ENCODE data around the gene SH3GL1. TPM values are rescaled to one million over a fixed set of nuclear protein-coding genes. Genes with fewer than 3 reads are reported as not detected.

The SH3GL1 gene
- total RNA-seq, 4 donors from 2014 or later: 48.2 to 67.7 (median 53.0) TPM

DNA sequence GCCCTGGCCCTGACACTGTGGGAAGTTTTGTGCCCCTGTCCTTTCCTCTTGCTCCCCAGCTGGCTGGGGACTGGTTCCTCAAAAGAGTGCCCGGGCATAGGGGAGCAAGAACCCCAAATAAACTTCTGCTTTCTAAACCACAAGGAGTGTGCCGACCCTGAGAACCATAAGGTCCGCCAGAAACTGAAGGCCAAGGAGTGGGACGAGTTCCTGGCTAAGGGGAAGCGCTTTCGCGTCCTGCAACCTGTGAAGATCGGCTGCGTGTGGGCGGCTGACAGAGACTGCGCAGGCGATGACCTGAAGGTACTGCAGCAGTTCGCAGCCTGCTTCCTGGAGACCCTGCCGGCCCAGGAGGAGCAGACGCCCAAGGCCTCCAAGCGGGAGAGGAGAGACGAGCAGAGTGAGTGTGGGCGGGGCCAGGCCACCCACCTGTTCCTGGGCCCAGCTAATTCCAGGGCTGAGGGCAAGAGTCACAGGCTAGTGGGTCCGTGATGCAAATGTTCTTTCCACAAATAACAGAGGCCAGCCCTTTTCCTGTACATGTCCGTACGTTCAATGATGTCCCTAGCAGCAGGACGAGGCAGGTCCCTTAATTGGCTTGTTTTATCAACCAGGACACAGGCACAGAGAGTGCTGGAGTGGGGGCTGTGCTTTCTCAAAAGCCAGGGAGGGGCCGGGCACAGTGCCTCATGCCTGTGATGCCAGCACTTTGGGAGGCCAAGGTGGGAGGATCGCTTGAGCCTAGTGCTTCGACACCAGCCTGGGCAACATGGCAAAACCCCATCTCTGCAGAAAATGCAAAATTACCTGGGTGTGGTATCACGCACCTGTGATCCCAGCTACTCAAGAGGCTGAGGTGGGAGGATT is 31.7 kb upstream of the SH3GL1 start:
- Histone ChIP-seq H3K27me3 (no peaks in the 10 kb centered on the region), H3K9me3 (no peaks in the 10 kb centered on the region), H3K36me3 (peaks cover 0 to 59% of the 10 kb centered on the region in 2 donors), H3K27ac (no peak overlapping the region), H3K4me3 (no peak overlapping the region), H3K4me1 (no peaks in the 10 kb centered on the region)
- ATAC-seq: peak; percentile 57
- 73 to 88% methylated on average over 3 to 9 of the region's 26 CpGs for WGBS, 2 donors (ENCODE audit: low coverage in 1 of 2)
- TF ChIP-seq POLR2AphosphoS5 (IDR thresholded peaks at IDR 0.05) (no peak), POLR2A (IDR thresholded peaks at IDR 0.05) (no peak), EP300 (IDR thresholded peaks at IDR 0.05) (no peak)
- TF ChIP-seq, protein P1, sequence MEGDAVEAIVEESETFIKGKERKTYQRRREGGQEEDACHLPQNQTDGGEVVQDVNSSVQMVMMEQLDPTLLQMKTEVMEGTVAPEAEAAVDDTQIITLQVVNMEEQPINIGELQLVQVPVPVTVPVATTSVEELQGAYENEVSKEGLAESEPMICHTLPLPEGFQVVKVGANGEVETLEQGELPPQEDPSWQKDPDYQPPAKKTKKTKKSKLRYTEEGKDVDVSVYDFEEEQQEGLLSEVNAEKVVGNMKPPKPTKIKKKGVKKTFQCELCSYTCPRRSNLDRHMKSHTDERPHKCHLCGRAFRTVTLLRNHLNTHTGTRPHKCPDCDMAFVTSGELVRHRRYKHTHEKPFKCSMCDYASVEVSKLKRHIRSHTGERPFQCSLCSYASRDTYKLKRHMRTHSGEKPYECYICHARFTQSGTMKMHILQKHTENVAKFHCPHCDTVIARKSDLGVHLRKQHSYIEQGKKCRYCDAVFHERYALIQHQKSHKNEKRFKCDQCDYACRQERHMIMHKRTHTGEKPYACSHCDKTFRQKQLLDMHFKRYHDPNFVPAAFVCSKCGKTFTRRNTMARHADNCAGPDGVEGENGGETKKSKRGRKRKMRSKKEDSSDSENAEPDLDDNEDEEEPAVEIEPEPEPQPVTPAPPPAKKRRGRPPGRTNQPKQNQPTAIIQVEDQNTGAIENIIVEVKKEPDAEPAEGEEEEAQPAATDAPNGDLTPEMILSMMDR (IDR thresholded peaks at IDR 0.05): no peak

DNA sequence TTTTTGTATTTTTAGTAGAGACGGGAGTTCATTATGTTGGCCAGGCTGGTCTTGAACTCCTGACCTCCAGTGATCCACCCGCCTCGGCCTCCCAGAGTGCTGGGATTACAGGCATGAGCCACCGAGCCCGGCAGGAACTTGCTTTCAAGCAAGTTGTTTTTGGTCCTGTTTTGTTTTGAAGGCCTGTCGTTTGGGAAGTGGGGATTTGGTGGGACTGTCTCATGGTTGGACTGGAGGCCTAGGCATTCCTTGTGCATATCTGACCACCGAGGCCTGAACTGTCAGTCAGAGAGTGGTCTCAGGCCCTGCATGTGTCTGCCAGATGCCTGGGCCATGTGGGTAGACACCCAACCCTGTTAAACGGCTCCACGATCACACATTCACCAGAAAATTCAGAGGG is 30.9 kb upstream of the SH3GL1 start:
- Histone ChIP-seq H3K4me3 (no peak overlapping the region), H3K36me3 (peaks cover 0 to 59% of the 10 kb centered on the region in 2 donors), H3K27me3 (no peaks in the 10 kb centered on the region), H3K27ac (no peak overlapping the region), H3K9me3 (no peaks in the 10 kb centered on the region), H3K4me1 (no peaks in the 10 kb centered on the region)
- 83 to 88% methylated on average over 2 to 3 of the region's 9 CpGs for WGBS, 2 donors (ENCODE audit: low coverage in 1 of 2)
- no peak for ATAC-seq
- TF ChIP-seq, protein P1 (IDR thresholded peaks at IDR 0.05): no peak
- TF ChIP-seq POLR2A (IDR thresholded peaks at IDR 0.05): no peak
- no peak for TF ChIP-seq EP300 (IDR thresholded peaks at IDR 0.05)
- TF ChIP-seq POLR2AphosphoS5 (IDR thresholded peaks at IDR 0.05): no peak

DNA sequence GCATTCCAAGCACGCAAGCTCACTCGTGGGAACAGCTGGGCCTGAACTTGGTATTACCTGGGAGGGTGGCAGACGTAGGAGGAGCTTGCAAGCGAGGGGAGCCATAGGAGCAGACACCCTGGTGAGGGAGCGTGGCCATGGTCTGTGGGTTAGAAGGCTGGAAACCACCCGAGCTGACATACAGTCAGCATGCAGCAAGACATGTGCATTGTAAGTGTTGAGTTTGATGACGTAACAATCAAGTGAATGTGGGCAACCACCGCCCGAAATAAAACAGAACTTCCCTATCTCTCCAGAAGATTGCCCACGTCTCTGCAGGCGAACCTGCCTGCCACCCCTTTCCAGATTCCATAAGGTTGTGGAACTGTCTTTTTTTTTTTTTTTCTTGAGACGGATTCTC is 30.4 kb upstream of the SH3GL1 start:
- TF ChIP-seq, protein P1 (IDR thresholded peaks at IDR 0.05): no peak
- no peak for TF ChIP-seq POLR2A (IDR thresholded peaks at IDR 0.05)
- no peak for TF ChIP-seq POLR2AphosphoS5 (IDR thresholded peaks at IDR 0.05)
- TF ChIP-seq EP300 (IDR thresholded peaks at IDR 0.05): no peak
- WGBS, 2 donors (ENCODE audit: low coverage in 1 of 2): 86 to 93% methylated on average over 8 to 12 of the region's 12 CpGs
- H3K4me3 ChIP-seq: no peak overlapping the region
- H3K27me3 ChIP-seq: no peaks in the 10 kb centered on the region
- peaks cover 0 to 59% of the 10 kb centered on the region in 2 donors for H3K36me3 ChIP-seq
- no peaks in the 10 kb centered on the region for H3K4me1 ChIP-seq
- H3K27ac ChIP-seq: no peak overlapping the region
- H3K9me3 ChIP-seq: no peaks in the 10 kb centered on the region
- ATAC-seq: no peak

DNA sequence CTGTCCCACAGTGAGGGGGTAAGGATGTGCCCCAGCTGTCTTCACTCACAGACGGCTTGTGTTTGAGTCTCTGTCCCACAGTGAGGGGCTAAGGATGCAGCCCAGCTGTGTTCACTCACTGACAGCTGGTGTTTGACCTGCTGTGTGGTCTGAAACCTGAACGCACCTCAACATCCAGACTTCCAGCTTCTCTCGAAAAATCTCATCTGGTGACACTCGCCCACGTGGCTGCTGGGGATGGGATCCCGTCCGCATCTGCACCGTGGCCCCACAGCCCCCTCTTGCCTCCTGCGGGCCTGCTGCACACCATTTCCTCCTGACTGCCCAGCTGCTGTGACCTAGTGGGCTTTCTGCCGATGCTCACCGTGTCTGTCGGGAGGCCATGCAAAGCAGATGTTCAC is 29.4 kb upstream of the SH3GL1 start:
- H3K27ac ChIP-seq: no peak overlapping the region
- H3K27me3 ChIP-seq: no peaks in the 10 kb centered on the region
- H3K4me1 ChIP-seq: no peaks in the 10 kb centered on the region
- no peaks in the 10 kb centered on the region for H3K9me3 ChIP-seq
- TF ChIP-seq POLR2AphosphoS5 (IDR thresholded peaks at IDR 0.05): no peak
- no peak for TF ChIP-seq POLR2A (IDR thresholded peaks at IDR 0.05)
- no peak for TF ChIP-seq EP300 (IDR thresholded peaks at IDR 0.05)
- no peak overlapping the region for H3K4me3 ChIP-seq
- 47 to 66% methylated on average over 5 to 8 of the region's 12 CpGs for WGBS, 2 donors (ENCODE audit: low coverage in 1 of 2)
- peaks cover 0 to 61% of the 10 kb centered on the region in 2 donors for H3K36me3 ChIP-seq
- ATAC-seq: no peak

DNA sequence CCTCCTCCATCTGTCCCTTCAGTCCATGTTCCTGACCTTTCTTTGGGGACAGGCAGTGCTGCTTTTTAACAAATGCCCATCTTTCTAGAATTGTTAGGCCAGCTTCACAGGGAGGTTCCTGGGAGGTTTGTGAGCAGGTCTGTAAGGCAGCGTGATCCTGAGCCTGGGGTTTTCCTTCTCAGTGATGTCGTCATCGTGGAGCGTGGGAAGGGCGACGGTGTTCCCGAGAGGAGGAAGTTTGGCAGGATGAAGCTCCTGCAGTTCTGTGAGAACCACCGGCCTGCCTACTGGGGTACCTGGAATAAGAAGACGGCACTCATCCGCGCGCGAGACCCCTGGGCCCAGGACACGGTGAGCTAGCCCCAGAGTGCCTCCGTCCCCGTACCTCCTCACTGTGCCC is 28.9 kb upstream of the SH3GL1 start:
- no peak for ATAC-seq
- WGBS, 2 donors (ENCODE audit: low coverage in 1 of 2): no CpG with 5 or more reads among the region's 16 CpGs
- Histone ChIP-seq H3K9me3 (no peaks in the 10 kb centered on the region), H3K27ac (no peak overlapping the region), H3K4me3 (no peak overlapping the region), H3K4me1 (no peaks in the 10 kb centered on the region), H3K27me3 (no peaks in the 10 kb centered on the region), H3K36me3 (peaks cover 0 to 58% of the 10 kb centered on the region in 2 donors)
- no peak for TF ChIP-seq POLR2AphosphoS5 (IDR thresholded peaks at IDR 0.05)
- TF ChIP-seq EP300 (IDR thresholded peaks at IDR 0.05): no peak
- TF ChIP-seq POLR2A (IDR thresholded peaks at IDR 0.05): no peak
- TF ChIP-seq, protein P1 (IDR thresholded peaks at IDR 0.05): no peak

Measured in gastroesophageal sphincter (tissue), 4 donors.